ENCODE results near the gene ZBTB8A. TPM values are rescaled to one million over a fixed set of nuclear protein-coding genes. Genes with fewer than 3 reads are reported as not detected.

Gene ZBTB8A
- polyA plus RNA-seq, 3 donors, result 0.08 TPM; not detected in 2

DNA sequence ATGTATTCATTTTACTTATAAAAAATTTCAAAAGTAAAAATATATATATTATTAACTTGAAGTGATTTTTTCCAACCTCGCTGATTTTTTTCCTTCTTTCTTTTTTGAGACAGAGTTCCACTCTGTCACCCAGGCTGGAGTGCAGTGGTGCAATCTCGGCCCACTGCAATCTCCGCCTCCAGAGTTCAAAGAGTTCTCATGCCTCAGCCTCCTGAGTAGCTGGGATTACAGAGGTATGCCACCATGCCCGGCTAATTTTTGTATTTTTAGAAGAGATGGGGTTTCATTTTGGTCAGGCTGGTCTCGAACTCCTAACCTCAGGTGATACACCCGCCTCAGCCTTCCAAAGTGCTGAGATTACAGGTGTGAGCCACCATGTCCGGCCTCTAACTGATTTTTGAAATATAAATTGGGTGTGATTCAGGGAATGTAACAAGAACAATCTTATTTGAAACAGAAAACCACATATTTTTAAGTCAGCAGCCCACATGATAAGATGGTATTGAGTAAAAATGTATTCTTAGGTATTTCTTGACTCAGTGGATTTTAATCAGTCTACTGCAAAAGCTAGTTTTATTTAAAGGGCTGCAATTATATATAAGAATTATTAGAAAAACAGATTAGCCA, 44.4 kb upstream of the ZBTB8A start:
- Histone ChIP-seq H2AFZ (ENCODE audit: insufficient read depth, low read depth, low read length, poor library complexity, severe bottlenecking) (no peak overlapping the region), H3K36me3 (replicated peaks in 1 of 2; ENCODE audit: control insufficient read depth in 1 of 2, insufficient read depth in 2 of 2, low read length in 2 of 2) (no peaks in the 10 kb centered on the region), H3K4me2 (replicated peaks; ENCODE audit: extremely low read depth, low read length, poor library complexity, severe bottlenecking) (no peak overlapping the region), H3K9me3 (replicated peaks in 1 of 2; ENCODE audit: control insufficient read depth in 1 of 2, insufficient read depth in 1 of 2, low read length in 2 of 2) (no peaks in the 10 kb centered on the region), H3K9ac (ENCODE audit: insufficient read depth, low read length, poor library complexity, severe bottlenecking) (no peak overlapping the region), H3K27me3 (ENCODE audit: control insufficient read depth in 2 of 2, insufficient read depth in 2 of 2, low read length in 2 of 2) (no peaks in the 10 kb centered on the region), H3K4me3 (replicated peaks in 1 of 3; ENCODE audit: low read depth in 2 of 3, low read length in 3 of 3) (no peak overlapping the region), H3K27ac (ENCODE audit: low read depth in 1 of 2, low read length in 2 of 2) (no peak overlapping the region), H3K79me2 (ENCODE audit: insufficient read depth, low read length) (no peaks in the 10 kb centered on the region), H3K4me1 (ENCODE audit: control insufficient read depth in 1 of 2, insufficient read depth in 2 of 2, low read length in 2 of 2) (peaks cover 4 to 6% of the 10 kb centered on the region in 2 donors), H4K20me1 (ENCODE audit: insufficient read depth, low read length) (no peaks in the 10 kb centered on the region)
- WGBS (ENCODE audit: insufficient coverage), result 100% methylated on average over 2 of the region's 7 CpGs
- Mint-ChIP-seq H3K27me3 (ENCODE audit: low read depth in 3 of 3) (peaks cover 1 to 14% (median 5%) of the 10 kb centered on the region in 3 donors), H3K27ac (no peak overlapping the region), H3K9me3 (peaks cover 0 to 3% (median 0%) of the 10 kb centered on the region in 7 donors), H3K4me3 (no peak overlapping the region), H3K36me3 (no peaks in the 10 kb centered on the region), H3K4me1 (peaks cover 10% of the 10 kb centered on the region)
- TF ChIP-seq, protein P1, sequence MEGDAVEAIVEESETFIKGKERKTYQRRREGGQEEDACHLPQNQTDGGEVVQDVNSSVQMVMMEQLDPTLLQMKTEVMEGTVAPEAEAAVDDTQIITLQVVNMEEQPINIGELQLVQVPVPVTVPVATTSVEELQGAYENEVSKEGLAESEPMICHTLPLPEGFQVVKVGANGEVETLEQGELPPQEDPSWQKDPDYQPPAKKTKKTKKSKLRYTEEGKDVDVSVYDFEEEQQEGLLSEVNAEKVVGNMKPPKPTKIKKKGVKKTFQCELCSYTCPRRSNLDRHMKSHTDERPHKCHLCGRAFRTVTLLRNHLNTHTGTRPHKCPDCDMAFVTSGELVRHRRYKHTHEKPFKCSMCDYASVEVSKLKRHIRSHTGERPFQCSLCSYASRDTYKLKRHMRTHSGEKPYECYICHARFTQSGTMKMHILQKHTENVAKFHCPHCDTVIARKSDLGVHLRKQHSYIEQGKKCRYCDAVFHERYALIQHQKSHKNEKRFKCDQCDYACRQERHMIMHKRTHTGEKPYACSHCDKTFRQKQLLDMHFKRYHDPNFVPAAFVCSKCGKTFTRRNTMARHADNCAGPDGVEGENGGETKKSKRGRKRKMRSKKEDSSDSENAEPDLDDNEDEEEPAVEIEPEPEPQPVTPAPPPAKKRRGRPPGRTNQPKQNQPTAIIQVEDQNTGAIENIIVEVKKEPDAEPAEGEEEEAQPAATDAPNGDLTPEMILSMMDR (IDR thresholded peaks at IDR 0.05), result no peak
- intact Hi-C loops (cut with micrococcal nuclease), result no loop called here
- DNase-seq, result no peak

DNA sequence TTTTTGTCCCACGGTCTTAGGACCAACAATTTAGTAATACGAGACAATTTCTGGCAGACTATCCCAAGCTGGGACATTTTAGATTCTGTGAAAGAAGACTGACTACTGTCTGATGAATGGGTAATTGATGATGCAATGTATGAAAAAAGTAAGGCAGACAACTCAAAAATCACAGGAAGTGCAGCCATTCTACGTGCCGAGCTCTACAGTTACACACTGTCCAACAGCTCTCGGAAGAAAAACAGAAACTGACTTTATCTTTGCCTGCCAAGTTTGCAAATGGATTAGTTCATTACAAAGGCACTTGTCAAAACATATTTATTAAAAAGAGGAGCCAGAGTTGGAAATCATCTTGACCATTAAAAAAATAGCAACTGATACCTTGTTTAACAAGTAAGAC, 43.1 kb upstream of the ZBTB8A start:
- H3K27ac Mint-ChIP-seq, result no peak overlapping the region
- TF ChIP-seq, protein P1 (IDR thresholded peaks at IDR 0.05), result no peak
- no peak for DNase-seq
- H3K9me3 Mint-ChIP-seq, result peaks cover 0 to 3% (median 0%) of the 10 kb centered on the region in 7 donors
- no peak overlapping the region for H3K4me3 ChIP-seq (replicated peaks in 1 of 3; ENCODE audit: low read depth in 2 of 3, low read length in 3 of 3)
- H2AFZ ChIP-seq (ENCODE audit: insufficient read depth, low read depth, low read length, poor library complexity, severe bottlenecking), result no peak overlapping the region
- 100% methylated on average over 2 of the region's 5 CpGs for WGBS (ENCODE audit: insufficient coverage)
- H3K27ac ChIP-seq (ENCODE audit: low read depth in 1 of 2, low read length in 2 of 2), result no peak overlapping the region
- H3K9ac ChIP-seq (ENCODE audit: insufficient read depth, low read length, poor library complexity, severe bottlenecking), result no peak overlapping the region
- H3K4me2 ChIP-seq (replicated peaks; ENCODE audit: extremely low read depth, low read length, poor library complexity, severe bottlenecking), result no peak overlapping the region
- intact Hi-C loops (cut with micrococcal nuclease), result no loop called here
- no peaks in the 10 kb centered on the region for H3K27me3 ChIP-seq (ENCODE audit: control insufficient read depth in 2 of 2, insufficient read depth in 2 of 2, low read length in 2 of 2)
- peaks cover 10 to 13% of the 10 kb centered on the region in 2 donors for H3K4me1 ChIP-seq (ENCODE audit: control insufficient read depth in 1 of 2, insufficient read depth in 2 of 2, low read length in 2 of 2)
- H3K79me2 ChIP-seq (ENCODE audit: insufficient read depth, low read length), result no peaks in the 10 kb centered on the region
- peak overlapping the region in 1 of 2 donors; percentile 62 for H3K4me3 Mint-ChIP-seq
- H3K36me3 ChIP-seq (replicated peaks in 1 of 2; ENCODE audit: control insufficient read depth in 1 of 2, insufficient read depth in 2 of 2, low read length in 2 of 2), result no peaks in the 10 kb centered on the region
- peaks cover 16% of the 10 kb centered on the region for H3K4me1 Mint-ChIP-seq
- no peaks in the 10 kb centered on the region for H3K9me3 ChIP-seq (replicated peaks in 1 of 2; ENCODE audit: control insufficient read depth in 1 of 2, insufficient read depth in 1 of 2, low read length in 2 of 2)
- no peaks in the 10 kb centered on the region for H3K36me3 Mint-ChIP-seq
- H4K20me1 ChIP-seq (ENCODE audit: insufficient read depth, low read length), result no peaks in the 10 kb centered on the region
- H3K27me3 Mint-ChIP-seq (ENCODE audit: low read depth in 3 of 3), result peaks cover 0 to 13% (median 5%) of the 10 kb centered on the region in 3 donors
